Mucosa of rectum (tissue), 2 donors: ENCODE measurements around the gene TTC39A.

Experiments
- H3K27ac ChIP-seq, 2 donors: one replicate each; pipeline ENCODE4 v1.7.0; 2013; ENCODE audit warnings: inconsistent platforms in 2 of 2, low read depth in 2 of 2, low read length in 2 of 2
- H3K27me3 ChIP-seq, 2 donors: one replicate each; pipeline ENCODE4 v1.7.0; 2013; ENCODE audit warnings: low read length in 2 of 2; ENCODE audit not compliant: control insufficient read depth in 2 of 2, insufficient read depth in 2 of 2
- H3K36me3 ChIP-seq, 2 donors: one replicate each; pipeline ENCODE4 v1.7.0; 2013; ENCODE audit warnings: low read length in 2 of 2; ENCODE audit not compliant: control insufficient read depth in 2 of 2, insufficient read depth in 2 of 2
- H3K4me1 ChIP-seq, 2 donors: one replicate each; pipeline ENCODE4 v1.7.0; 2013; ENCODE audit warnings: low read length in 2 of 2, mild to moderate bottlenecking in 1 of 2; ENCODE audit not compliant: control insufficient read depth in 2 of 2, insufficient read depth in 2 of 2
- H3K4me3 ChIP-seq, 2 donors: one replicate each; pipeline ENCODE4 v1.7.0; 2013; ENCODE audit warnings: low read length in 2 of 2
- H3K9ac ChIP-seq, 2 donors: one replicate each; pipeline ENCODE4 v1.7.0; 2013; ENCODE audit warnings: low read length in 2 of 2, low read depth in 1 of 2, mild to moderate bottlenecking in 1 of 2
- H3K9me3 ChIP-seq, 2 donors: one replicate each; pipeline ENCODE4 v1.7.0; 2013; ENCODE audit warnings: low read length in 2 of 2; ENCODE audit not compliant: control insufficient read depth in 2 of 2
- donor health status: healthy.
- donor health status: Normal muscosa, but diverticular disease.

The TTC39A gene

DNA sequence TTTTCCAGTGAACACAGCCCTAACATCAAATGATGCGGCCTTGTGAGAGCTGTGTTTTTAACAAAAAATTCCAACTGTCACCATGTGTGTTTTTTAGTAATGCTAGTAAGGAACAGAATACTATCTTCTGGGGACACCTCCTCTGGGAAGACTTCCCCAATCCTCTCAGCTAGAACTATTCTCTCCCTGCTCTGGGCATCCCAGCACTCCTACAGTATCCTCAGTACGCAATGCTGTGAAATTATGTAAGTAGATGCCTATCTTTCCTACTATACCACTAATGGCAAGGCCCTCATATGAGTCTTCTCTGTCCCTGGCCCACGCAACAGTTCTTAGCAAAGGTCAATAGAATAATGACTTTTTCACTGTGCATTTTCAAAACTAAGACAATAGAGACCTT lies 19.5 kb upstream of the TTC39A start:
- H3K4me1 ChIP-seq = peaks cover 0 to 4% of the 10 kb centered on the region in 2 donors
- H3K9me3 ChIP-seq = no peaks in the 10 kb centered on the region
- peaks cover 3% of the 10 kb centered on the region in 2 donors for H3K27me3 ChIP-seq
- H3K36me3 ChIP-seq = peaks cover 0 to under 1% of the 10 kb centered on the region in 2 donors
- H3K9ac ChIP-seq = no peak overlapping the region
- H3K27ac ChIP-seq = no peak overlapping the region
- no peak overlapping the region for H3K4me3 ChIP-seq

DNA sequence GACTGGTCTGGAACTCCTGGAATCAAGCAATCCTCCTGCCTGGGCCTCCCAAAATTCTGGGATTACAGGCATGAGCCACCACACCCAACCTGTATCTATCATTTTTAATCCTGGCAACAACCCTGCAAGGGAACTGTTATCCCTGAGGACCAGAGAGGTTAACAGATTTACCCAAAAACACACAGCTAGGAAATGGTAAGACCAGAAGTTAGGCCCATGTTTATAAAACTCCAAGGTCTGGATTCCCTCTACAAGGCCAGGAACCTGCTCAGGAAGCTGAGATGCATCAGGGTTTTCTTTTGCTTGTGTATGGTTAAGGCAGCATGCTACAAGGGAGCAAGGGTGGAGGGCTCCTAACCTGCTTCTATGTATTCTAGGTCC lies 17.8 kb upstream of the TTC39A start:
- H3K27ac ChIP-seq = no peak overlapping the region
- no peaks in the 10 kb centered on the region for H3K9me3 ChIP-seq
- H3K36me3 ChIP-seq = no peaks in the 10 kb centered on the region
- H3K9ac ChIP-seq = no peak overlapping the region
- peaks cover 9 to 10% of the 10 kb centered on the region in 2 donors for H3K27me3 ChIP-seq
- peaks cover 0 to 9% of the 10 kb centered on the region in 2 donors for H3K4me1 ChIP-seq
- no peak overlapping the region for H3K4me3 ChIP-seq

DNA sequence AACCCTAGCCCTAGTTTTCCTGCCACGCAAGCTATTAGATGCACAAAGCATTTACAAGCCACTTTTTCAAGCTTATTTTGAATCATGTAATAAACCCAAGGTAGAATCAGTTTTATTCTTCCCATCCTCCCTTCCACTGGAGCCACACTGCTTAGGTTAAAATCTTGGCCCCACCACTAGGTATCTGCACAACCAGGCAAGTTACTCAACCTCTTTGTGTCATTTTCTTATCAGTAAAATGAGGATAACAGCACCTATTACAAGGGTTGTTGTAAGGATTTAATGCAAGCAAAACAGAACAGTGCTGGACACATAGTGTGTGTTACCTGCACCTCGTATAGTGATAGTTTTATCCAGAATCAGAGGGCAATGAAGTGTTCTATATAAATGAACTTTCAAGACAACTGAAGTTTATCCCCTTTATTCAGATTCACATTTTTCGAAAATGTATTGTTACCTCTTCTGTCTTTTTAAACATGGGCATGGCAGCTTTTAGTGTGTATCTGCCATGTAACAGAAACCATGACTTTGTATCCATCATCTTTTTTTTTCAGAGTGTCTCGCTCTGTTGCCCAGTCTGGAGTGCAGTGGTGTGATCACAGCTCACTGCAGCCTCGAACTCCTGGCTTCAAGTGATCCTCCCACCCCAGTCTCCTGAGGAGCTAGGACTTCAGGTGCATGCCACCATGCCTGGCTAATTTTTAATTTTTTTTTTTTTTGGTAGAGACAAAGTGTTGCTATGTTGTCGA lies 17.2 kb upstream of the TTC39A start:
- Histone ChIP-seq H3K36me3 (no peaks in the 10 kb centered on the region), H3K4me1 (peaks cover 0 to 9% of the 10 kb centered on the region in 2 donors), H3K4me3 (no peak overlapping the region), H3K9me3 (no peaks in the 10 kb centered on the region), H3K27ac (no peak overlapping the region), H3K9ac (no peak overlapping the region), H3K27me3 (peaks cover 9 to 10% of the 10 kb centered on the region in 2 donors)

- Histone ChIP-seq H3K4me3 (no peak overlapping the region), H3K4me1 (peaks cover 0 to 9% of the 10 kb centered on the region in 2 donors), H3K9me3 (no peaks in the 10 kb centered on the region), H3K27me3 (peaks cover 9 to 10% of the 10 kb centered on the region in 2 donors), H3K36me3 (no peaks in the 10 kb centered on the region), H3K27ac (no peak overlapping the region), H3K9ac (no peak overlapping the region)
Measured at GRCh38 chr1:51346086-51346942, 16.0 kb upstream of the TTC39A start.

GRCh38 chr1:51345300-51345687 lies 14.9 kb upstream of the TTC39A start:
- Histone ChIP-seq H3K4me1 (peaks cover 0 to 9% of the 10 kb centered on the region in 2 donors), H3K4me3 (peak overlapping the region in 1 of 2 donors; percentile 40), H3K9me3 (no peaks in the 10 kb centered on the region), H3K27ac (no peak overlapping the region), H3K36me3 (no peaks in the 10 kb centered on the region), H3K9ac (peak overlapping the region in 1 of 2 donors; percentile 8), H3K27me3 (peaks cover 9 to 10% of the 10 kb centered on the region in 2 donors)

DNA sequence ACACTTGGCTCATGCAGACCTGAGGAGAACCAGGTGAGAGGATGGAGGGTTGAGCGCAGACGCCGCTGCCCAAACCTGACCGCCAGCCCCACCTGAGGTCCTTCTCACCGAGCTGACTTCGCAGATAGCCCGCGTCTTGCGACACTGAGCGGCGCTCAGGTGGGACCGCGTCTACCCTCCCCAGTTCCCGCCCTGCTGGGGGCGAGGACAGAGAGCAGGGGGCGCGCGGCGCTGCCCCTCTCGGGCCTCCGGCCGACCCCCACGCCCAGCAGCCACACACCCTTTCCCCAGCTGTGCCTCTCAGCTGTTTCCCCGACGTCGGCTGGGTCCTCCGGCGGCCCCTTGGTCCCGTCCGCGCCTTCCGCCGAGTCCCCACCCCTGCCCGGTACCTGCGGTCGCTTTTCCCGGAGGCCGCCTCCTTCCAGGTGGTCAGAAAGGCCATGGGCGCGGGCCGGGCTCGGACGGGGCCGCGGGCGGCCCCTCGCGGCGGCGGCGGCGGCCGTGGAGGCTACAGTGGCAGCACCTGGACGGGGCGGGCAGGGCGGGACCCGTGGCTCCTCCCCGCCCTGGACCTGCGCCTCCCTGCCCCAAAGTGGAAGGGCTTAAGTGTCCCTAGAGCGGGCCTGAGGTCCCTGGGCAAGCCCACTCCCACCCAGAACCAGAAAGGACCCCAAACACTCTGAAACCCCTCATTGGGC lies 14.4 kb upstream of the TTC39A start:
- Histone ChIP-seq H3K27ac (no peak overlapping the region), H3K4me3 (peak overlapping the region; percentile 56 to 64)

GRCh38 chr1:51344276-51344601 lies 13.9 kb upstream of the TTC39A start:
- Histone ChIP-seq H3K36me3 (no peaks in the 10 kb centered on the region), H3K27me3 (peaks cover 10 to 12% of the 10 kb centered on the region in 2 donors), H3K4me1 (peaks cover 0 to 9% of the 10 kb centered on the region in 2 donors), H3K9me3 (no peaks in the 10 kb centered on the region), H3K4me3 (peak overlapping the region; percentile 56 to 64), H3K27ac (no peak overlapping the region), H3K9ac (peak overlapping the region in 1 of 2 donors; percentile 66)

More for the DNA sequence above, 14.4 kb upstream of the TTC39A start:
- peaks cover 10 to 12% of the 10 kb centered on the region in 2 donors for H3K27me3 ChIP-seq
- H3K9ac ChIP-seq = peak overlapping the region in 1 of 2 donors; percentile 66
- H3K9me3 ChIP-seq = no peaks in the 10 kb centered on the region
- no peaks in the 10 kb centered on the region for H3K36me3 ChIP-seq
- peaks cover 0 to 9% of the 10 kb centered on the region in 2 donors for H3K4me1 ChIP-seq

DNA sequence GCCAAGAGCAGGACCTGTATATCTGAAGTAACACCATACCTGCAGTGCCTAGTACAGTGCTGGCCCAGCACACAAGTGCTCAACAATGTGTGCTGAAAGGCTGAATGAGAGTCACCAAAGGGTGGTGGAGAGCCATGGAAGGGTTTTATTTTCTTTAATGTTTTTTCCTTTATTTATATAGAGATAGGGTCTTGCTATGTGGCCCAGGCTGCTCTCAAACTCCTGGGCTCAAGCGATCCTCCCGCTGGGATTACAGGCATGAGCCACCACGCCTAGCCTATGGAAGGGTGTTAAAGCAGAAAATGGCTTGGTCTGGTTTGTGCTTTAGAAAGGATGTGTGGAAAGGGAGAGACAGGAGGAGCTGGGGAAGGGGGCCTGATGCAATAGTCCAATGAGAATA lies 13.3 kb upstream of the TTC39A start:
- Histone ChIP-seq H3K27me3 (peaks cover 10 to 12% of the 10 kb centered on the region in 2 donors), H3K27ac (no peak overlapping the region), H3K4me3 (no peak overlapping the region), H3K9ac (no peak overlapping the region), H3K9me3 (no peaks in the 10 kb centered on the region), H3K4me1 (peaks cover 0 to 9% of the 10 kb centered on the region in 2 donors), H3K36me3 (no peaks in the 10 kb centered on the region)

GRCh38 chr1:51342591-51343206 lies 12.3 kb upstream of the TTC39A start:
- Histone ChIP-seq H3K27ac (no peak overlapping the region), H3K36me3 (no peaks in the 10 kb centered on the region), H3K27me3 (peaks cover 10 to 12% of the 10 kb centered on the region in 2 donors), H3K9me3 (no peaks in the 10 kb centered on the region), H3K4me1 (peaks cover 0 to 9% of the 10 kb centered on the region in 2 donors), H3K4me3 (no peak overlapping the region), H3K9ac (no peak overlapping the region)
